HG03558 (cell line): ENCODE data around the gene NXPH4.

Experiments used
- ATAC-seq: cut with Tn5 transposase; IDR thresholded peaks from one replicate; pipeline ENCODE4 v1.9.1; 2021; ENCODE audit warnings: moderate number of reproducible peaks; ENCODE audit not compliant: unreplicated experiment; ENCODE audit errors: extremely low read depth

The NXPH4 gene

DNA sequence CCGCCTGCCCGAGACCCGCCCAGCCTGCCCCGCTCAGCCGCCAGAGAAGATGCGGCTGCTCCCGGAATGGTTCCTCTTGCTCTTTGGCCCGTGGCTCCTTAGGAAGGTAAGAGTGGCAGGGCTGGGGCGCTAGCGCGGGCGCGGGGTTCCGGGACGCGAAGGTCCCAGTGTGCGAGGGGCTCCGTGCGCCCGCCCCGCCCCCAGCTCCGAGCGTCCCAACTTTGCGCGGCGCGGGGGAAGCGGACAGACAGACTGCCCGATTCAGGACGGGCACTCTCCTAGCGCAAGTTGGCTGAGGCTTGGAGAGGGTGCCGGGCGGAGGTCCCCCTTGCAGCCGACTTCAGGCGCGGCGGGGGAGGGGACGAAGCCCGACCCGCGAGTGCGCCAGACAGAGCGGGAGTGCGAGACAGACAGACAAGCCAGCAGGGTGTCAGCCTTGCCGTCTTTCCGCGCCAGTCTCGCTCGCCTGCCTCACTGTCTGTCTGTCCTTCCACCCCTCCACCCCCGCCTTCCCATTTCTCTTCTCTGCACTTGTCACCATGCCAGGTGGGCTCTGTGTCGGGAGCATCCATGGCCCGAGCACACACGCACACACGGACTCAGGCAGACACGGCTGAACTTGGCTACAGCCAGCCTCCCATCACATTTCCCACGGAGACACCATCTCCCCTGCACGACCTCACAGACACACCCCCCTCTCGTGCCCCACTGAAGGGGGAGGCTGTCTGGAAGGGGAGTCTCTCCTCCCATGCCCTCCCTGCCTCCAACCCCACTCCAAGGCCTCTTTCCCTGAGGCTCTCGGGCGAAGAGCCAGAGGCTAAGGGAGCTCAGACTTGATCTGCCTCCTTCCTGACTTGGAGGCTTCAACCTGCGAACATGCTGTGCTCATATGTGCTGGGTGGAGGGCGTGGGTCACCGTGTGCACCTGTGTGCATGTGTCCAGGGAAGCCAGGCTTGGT, 606 bp downstream of the NXPH4 start:
- ATAC-seq: no peak

DNA sequence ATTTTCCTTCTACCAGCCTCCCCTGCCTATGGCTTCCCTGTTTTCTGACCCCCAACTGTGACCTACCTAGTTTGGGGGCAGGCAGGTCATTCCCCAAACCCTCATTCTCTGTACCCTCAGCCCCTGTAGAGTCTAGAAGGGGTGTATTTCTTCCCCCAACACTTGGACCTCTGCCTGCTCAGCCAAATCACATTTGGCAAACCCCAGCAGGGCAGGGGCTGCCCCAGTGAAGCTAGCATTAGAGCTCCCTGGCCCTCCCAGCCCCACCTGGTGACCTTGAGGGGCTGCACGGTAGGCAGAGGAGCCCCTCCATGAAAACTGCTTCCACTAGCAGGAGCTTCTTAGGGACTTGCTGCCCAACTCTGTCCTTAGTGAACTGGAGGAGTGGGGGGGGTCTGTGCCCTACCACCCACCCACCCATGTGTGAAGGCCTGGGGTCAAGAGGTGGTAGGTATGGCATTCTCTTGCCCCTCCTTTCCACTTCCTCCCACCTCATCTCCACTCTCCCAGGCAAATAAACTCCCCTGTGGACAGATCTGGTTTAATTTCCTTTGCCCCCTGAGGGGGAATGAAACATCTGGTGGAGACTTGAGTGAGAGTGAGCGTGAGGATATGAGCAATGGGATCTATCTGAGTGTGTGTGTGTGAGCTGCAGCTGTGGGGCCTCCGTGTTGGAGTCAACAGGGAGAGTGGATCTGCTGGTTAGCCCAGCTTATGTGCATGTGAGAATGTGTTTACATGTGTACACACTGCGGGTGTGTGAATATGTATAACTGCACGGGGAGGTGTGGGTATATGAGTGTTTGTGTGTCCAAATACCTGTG, 1.6 kb downstream of the NXPH4 start:
- ATAC-seq: no peak

DNA sequence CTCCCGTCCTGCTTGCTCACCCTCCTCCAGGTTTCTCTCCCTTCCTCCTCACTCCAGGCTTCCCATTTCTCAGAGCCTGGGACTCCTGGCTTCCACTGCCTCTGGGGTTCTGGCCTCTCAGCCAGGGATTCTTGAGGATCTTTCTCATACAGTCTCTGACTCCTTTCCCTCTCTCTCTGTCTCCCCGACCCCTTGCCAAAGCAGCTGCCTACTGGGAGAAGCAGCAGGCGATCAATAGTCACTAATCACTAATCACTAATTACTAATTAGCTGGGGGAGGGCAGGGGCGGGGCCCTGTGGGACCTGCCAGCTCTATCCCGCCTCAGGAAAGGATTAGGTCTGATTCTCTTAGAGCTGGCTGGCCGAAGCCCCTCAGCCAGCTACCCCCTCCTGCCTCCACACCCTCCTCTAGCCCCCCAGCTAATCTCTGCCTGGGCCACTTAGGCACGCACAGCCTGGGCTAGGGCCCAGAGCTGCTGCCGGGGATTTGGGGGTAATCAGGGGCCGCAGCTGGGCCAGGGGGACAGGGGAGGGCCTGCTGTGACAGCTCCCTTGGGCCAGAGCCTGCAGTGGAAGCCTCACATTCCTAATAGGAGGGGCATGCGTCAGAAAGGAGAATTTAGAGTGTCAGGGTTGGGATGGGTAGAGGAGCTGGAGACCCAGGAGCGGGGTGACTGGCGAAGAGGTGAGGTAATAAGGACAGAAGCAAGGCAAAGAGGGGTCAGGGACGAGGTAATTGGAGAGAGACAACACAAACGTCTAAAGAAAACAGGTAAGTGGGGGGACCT, 2.8 kb downstream of the NXPH4 start:
- no peak for ATAC-seq

DNA sequence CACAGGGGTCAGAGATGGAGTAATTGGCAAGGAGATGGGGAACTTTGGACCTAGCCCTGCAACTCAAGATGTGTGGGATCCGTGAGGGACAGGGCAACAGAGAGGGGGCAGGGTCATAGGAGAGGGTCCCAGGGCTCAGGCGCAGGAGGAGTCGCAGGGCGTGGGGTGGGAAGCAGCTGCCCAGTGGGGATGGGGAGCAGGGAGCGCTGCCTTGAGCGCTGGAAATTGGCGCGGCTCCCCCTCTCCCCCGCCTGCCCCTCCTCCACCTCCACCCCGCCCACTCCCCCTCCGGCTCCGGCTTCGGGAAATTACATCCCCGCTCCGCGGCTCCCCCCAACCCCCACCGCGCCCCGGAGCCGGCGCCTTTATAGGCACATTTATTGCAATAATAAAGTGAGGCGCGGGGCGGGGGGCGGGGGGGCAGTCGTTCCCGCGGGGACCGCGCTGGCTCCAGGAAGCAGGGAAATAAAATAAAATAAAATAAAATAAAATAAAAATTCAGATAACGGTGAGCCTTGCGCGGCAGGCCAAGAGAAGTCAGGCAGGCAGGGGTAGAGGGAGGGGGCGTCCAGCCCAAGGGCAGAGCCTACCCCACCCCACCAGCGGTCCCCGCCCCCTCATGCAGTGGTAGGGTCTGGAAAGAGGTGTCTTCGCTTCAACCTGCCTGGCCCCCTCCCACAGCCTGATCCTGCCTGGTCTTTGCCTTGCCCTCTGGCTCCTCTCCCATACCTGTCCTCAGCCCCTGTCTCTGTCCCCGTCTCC, 3.6 kb downstream of the NXPH4 start:
- ATAC-seq: no peak

DNA sequence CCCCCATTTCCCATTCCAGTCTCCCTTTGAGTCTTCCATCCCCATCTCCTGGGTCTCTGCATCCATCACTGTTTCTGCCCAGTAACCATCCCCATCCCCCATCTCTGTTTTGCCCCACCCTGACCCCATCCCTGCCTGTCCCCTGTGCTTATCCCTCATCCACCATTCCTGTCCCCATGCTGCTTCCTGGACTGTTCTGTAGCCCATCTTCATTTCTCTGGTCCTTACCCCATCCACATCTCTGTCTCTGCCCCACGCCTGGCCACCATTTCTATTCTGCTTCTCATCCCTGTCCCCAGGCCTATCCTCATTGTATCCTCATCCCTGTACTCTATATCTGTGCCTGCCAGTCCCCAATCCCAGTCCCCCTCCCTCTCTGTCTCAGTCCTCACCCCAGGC, 4.2 kb downstream of the NXPH4 start:
- ATAC-seq: no peak

DNA sequence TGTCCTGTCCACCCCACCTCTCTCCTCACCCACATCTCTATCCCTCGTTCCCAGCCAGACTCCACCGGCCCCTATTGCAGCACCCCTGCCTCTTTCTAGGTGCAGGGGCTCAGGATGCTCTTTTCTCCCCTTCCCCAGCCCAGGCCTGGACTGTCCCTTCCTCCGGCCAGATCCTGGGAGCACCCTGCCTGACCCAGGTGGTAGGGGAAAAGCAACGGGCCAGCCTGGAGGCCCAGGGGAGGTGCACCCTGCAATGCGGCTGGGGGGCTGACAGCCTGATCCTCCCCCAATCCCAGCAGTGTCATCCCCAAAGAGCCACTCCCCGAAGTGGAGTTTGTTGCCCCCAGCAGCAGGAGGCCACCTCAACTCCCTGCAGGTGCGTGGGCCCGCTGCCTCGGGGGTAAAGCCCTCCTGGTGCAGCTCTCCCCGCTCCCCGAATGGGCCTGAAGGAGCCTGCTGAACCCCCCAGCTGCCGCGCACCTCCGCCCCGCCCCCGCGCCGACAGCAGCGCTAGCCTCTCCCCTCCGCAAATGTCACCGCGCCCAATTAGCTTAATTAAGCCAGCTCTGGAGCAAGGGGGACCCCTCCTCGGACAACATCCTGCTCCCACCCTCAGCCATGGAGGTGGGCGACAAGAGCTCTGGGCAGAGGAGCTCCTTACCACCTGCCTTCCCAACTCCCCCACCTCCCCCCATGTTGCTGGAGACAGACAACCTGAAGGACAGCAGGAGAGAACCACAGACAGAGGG, 4.7 kb downstream of the NXPH4 start:
- ATAC-seq: no peak

DNA sequence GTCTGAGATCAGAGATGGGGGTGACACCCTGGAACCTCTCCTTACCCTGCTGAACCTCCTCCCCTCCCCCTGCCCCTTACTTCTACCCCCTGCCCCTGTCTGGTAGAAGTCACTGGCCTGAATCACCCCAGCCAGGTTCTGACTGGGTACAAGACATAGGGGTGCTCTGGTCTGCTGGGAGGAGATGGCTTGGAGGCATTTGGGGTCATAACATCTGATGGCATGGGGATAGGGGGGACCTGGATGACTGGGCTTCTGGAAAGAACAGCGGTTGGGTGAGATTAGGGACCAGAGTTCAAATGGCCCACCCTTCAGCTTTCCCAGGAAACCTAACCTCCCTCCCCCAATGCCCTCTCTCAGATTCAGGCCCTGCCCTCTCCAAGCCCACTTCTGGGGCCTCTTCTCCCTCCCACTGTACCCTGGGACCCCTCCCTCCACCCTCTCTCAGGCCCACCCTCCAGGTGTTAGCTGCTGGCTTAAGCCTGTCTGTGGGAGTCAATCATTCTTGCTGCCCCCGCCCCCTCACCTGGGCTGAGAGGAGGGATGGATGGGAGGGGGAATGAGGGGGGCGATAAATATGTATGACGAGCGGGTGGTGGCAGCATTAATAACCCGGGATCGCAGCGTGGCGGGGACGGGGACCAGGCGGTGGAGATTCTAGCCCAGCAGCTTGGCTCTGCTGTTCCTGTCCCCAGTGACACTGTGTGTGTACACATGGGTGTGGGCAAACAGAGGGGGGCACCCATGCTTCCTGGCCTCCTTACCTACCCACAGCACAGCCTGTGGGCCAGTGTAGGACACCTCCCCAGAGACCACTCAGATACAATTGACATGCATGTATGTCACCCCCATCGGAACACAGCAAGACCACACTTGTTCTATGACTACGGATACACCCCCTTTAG, 5.9 kb downstream of the NXPH4 start:
- no peak for ATAC-seq

DNA sequence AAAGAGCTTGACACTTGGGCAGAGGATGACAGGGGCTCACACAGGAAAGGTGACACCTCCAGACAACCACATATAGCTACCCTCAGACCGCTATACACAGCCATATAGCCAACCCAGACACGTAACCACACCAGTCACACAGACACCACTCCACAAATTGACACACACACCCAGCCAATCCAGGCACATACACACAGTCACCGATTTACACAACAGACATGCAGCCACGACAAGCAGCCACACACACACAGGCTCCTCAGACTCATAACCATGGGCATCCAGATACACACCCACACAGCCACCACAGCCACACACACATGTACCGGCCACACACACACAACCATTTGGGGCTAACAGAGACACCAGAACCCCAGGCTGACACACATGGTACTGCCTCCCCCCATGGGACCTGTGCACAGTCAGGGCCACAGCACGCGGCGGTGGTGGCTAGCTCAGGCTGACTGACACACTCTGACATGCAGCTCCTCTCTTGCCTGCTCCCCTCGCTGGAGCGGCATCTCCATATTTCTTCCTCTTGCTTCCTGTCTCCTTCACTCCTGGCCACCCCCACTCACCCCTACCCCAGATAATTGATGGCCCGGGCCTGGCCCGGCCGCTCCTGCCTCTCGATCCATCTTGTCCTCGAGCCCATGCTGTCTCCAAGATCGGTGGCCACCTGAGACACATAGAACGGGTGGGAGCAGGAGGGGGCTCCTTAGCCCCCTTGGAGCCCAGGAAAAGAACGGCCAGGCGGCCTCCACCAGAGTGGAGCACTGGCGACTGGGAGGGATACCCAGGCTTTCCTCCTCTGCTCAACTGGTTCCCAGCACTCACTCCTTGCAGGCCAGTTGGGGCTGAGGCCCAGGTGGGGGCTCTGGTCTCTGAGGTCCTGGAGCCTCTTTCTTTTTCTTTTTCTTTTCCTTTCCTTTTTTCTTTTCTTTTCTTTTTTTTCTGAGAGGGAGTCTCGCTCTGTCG, 6.9 kb downstream of the NXPH4 start:
- no peak for ATAC-seq

DNA sequence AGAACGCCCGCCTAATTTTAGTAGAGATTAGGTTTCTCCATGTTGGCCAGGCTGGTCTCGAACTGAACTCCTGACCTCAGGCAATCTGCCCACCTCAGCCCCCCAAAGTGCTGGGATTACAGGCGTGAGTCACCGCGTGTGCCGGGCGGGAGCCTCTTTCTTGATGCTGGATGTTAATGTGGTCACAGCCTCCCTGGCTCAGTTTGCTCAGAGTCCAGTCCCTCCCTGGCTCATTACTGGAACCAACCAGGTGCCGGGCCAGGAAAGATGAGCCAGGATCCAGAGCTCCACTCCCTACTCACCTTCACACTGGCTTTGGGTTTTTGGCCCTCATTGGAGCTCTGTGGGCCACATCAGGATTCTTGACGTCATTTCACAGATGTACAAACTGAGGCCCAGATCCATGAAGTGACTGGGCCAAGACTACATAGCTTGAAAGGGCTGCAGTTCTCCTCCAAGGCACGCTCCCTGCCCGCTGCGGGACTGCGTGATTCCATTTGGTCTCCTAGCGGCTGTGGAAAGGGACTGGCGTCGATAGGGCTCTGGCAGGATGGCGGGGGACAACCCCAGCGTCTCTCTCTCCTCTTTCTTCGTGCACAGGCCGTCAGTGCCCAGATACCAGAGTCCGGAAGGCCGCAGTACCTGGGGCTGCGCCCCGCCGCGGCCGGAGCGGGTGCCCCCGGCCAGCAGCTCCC, 7.8 kb downstream of the NXPH4 start:
- ATAC-seq: no peak

DNA sequence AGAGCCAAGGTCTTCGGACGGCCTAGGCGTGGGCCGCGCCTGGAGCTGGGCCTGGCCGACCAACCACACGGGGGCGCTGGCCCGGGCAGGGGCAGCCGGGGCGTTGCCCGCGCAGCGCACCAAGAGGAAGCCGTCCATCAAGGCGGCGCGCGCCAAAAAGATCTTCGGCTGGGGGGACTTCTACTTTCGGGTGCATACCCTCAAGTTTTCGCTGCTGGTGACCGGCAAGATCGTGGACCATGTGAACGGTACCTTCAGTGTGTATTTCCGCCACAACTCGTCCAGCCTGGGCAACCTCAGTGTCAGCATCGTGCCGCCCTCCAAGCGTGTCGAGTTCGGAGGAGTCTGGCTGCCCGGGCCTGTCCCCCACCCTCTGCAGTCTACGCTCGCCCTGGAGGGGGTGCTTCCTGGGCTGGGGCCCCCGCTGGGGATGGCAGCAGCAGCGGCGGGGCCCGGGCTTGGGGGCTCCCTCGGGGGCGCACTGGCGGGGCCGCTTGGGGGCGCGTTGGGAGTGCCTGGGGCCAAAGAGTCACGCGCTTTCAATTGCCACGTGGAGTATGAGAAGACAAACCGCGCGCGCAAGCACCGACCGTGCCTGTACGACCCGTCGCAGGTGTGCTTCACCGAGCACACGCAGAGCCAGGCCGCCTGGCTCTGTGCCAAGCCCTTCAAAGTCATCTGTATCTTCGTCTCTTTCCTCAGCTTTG, 8.5 kb downstream of the NXPH4 start:
- no peak for ATAC-seq

DNA sequence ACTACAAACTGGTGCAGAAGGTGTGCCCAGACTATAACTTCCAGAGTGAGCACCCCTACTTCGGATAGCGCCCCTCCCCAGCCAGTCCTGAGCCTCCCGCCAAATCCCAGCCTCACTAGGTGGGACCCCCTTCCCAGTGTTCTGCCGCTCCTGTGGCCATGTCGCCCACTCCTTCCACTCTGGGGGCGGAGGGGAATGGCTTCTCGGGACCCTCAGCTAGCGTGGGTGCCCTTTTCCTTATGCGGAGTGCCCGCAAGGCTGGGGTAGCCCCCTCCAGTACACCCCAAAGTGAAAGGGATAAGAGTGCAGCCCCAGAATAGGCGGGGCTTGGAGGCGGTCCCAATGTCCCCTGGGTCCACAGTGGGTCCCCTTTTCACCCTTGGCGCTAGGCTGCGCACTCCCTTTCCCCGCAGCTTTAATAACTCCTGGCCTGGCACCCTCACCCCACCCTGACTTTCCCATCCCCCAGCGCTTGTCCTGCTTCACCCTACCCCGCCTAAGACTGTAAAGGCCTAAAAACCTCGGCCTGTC, 9.2 kb downstream of the NXPH4 start:
- ATAC-seq: no peak

DNA sequence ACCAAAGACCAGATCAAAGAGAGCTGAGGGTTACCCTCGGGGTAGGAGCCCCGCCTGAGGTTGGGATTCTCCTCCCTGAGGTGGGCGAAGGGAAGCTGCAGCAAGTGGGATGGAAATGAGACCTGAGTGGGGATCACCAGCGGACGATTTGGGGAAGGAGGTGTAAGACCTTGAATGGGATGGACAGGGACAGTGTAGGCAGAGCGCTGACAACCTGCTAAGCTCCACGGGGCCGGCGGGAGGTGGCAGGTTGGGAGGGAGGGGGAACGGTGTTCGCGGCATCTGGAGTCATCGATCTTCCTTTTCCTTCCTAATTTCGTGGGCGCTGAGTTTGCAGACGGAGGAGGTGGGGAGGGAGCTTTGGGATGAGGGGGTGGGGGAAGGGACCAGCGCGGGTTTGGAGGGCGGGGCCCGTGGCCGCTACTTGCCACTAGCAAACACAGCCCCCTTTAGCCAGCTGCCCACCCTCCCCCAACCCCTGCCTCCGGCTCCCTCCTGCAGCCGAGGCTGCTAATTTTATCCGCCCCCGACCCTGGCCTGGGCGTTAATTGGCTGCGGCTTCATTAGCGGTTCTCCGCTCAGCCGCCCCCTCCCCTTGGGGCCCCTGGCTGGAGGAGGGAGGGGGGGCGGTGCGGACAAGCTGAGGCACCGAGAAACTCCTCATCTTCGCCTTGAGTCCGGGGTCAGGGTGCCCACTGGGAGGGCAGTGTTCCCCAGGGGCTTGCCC, 10.2 kb downstream of the NXPH4 start:
- no peak for ATAC-seq

DNA sequence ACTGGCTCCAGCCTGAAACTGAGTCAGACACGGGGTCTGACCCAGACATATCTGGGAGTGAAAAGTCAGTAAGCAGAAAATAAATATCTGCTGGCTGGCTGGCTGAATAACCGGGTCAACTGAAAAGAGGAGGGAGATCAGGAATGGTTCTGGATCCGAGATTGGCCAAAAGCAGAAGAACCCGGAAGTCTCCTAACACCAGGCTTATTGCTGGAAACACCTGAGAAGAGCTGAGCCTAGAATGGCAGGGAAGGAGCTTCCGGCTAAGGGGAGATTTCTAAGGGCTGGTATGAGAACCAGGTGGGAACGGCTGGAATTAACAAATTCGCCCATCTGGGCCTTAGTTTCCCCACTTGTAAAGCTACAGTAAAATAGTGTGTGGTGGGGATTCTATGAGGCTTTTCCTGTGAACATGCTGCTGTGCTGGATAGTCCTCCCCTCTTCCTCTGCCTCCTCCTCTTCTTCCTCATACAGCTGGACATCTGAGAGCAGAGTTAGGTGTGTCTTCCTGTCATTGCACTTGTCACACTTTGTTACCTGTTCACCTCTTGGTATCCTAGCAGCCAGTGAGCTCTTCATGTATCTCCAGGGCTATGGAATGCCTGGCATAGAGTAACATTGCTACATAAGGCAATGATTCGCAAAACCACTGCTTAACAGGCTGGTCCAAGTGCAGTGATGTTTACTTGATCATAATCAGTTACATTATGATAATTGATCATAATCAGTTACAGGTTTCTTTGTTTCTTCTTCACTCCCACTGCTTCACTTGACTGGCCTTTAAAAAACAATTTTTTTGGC, 10.9 kb downstream of the NXPH4 start:
- no peak for ATAC-seq

DNA sequence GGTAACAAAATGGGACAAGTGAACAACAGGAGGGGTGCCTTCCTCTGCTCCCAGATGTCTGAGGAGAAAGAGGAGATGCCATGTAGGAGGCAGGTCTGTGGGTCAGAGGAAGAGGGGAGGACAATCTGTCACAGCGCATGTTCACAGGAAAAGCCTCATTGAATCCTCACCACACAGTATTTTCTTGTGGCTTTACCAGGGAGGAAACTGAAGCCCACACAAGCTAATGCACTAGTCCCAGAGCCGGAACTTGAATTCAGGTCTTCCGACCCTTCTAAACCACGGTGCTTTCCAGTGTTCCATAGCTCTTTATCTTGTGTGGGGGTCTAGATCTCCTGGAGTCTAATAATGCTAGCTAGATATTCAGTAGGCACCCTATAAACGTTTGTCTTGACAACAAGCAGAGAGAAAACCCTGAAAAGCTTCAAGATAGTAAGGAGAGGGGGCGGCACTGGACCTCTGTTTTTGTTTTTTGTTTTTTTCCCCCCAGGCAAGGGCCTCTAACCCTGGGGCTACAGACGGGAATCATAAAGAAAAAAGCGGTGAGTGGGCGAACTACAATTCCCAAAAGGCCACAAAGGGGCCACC, 12.5 kb downstream of the NXPH4 start:
- ATAC-seq: no peak
